HG03060 (cell line): ENCODE measurements around the gene ATG16L1.
"Not testable (repeated sequence)": the region's sequence is repeated elsewhere in the genome, so short reads cannot be mapped to it uniquely, and the experiment has no call there.

Experiments used
- ATAC-seq: cut with Tn5 transposase; IDR thresholded peaks from one replicate; pipeline ENCODE4 v1.9.1; 2021; ENCODE audit warnings: low read depth, moderate number of reproducible peaks; ENCODE audit not compliant: unreplicated experiment

The ATG16L1 gene

DNA sequence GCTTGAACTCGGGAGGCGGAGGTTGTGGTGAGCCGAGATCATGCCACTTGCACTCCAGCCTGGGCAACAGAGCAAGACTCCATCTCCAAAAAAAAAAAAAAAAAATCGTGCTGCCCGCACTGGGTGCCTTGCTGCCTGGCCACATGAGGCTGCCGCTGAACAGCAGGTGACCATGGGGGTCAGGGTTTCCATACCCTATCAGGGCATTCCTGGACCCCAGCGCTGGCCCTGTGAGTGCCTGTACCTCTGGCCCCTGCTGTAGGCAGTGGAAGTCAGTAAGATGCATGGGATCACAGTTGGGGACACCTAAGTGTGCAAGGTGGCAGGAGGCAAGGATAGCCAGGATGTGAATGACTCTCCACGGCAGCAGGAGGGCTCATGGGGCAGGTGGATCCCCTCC lies 75.0 kb downstream of the ATG16L1 start:
- ATAC-seq: no peak

DNA sequence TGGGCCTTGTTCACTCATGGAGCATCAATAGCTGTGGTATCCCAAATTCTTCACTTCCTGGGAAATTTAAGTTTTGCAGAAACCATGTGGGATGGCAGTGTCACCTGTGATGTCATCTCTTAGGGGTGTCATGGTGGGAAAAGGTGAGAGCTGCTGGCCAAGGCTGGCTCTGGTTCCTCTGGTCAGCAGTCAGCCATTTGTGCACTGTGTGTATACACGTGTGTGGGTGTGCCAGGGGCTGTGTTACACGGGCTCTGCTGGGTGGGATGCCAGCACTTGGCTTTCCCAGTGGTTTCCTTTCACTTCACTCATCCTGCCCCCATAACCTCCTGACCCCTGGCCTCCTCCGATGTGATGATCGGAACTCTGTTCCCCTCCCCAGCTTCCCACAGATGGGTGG lies 77.4 kb downstream of the ATG16L1 start:
- ATAC-seq: no peak

DNA sequence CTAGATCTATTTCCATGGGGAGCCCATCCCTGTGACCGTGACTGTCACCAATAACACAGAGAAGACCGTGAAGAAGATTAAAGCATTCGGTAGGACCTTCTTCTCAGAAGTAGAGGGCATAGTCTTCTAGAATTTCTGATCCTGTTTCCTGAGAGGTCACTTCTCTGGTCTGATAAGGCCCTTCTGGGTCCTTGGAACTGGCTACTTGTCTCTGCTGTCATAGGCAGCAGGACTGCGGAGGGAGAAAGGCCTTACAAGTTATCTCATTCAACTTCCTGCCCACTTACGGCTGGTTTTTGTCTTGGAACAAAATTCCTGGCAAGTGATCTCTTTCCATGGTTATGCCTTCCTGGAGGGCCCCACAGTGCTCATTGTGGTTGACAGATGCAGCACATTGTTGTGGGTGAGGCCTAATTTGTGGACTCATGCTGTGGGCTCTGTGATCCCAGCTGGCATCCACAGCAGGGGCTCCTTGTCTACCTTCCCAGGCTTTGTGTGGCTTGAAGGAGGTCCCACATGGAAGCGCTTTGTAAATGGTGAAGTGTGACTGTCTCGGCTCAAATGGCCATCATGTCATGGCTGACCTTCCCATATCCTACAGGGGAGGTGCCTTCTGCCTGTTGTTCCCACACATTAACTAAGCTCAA lies 78.1 kb downstream of the ATG16L1 start:
- no peak for ATAC-seq

DNA sequence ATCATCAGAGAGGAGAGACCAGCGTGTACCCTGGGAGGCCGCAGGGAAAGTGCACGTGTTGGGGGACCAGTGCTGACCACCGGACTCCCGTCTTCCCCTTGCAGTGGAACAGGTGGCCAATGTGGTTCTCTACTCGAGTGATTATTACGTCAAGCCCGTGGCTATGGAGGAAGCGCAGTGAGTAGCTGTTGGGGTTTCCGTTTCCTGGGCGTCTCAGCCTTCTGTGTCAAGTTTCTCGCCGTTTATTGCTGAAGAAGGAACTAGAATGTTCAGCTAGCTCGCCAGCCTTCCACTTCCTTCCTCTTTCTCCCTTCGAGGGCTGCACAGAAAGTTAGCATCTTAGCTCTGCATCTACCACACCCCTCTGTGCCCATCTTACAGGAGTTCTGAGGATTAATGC lies 80.1 kb downstream of the ATG16L1 start:
- no peak for ATAC-seq

DNA sequence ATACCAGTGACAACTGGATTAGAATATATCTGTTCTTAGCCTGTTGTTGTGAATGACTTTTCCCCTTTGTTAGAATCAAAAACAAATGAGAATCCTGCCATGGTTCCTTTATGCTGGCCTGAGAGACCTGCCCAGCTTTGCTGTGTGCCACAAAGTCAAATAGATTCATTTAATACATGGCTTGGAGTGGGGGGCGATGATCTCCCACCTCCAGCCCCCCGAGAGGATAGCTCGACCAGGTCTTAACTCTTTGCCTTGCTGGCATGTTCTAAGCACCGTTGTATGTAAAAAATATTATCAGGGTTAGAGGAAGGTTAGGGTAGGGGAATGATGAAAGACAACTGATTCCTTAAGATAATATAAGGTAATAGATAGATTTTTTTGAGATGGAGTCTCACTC lies 80.7 kb downstream of the ATG16L1 start:
- ATAC-seq: no peak

DNA sequence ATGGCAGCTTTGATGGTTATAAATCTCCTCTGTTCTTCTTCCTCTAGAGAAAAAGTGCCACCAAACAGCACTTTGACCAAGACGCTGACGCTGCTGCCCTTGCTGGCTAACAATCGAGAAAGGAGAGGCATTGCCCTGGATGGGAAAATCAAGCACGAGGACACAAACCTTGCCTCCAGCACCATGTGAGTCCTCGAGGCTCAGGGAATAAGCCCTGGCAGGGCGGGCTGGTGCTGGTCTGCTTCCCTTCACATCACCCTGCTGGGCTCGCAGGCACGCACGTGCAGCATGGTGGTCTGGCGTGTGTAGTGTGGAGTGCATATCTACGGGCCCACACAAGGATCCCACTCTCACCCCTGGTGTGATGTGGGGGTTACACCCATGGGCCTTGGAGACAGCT lies 83.4 kb downstream of the ATG16L1 start:
- no peak for ATAC-seq

DNA sequence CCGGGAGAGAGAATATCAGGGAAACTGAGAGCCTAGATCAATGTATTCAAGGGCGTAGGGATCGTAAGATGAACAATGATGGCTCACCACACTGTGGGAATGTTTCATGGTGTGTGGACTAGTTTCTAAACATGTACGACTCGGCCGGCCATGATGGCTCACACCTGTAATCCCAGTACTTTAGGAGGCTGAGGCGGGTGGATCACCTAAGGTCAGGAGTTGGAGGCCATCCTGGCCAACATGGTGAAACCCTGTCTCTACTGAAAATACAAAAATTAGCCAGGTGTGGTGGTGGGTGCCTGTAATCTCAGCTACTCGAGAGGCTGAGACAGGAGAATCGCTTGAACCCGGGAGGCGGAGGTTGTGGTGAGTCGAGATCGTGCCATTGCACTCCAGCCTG lies 84.6 kb downstream of the ATG16L1 start:
- ATAC-seq: not testable (repeated sequence)

DNA sequence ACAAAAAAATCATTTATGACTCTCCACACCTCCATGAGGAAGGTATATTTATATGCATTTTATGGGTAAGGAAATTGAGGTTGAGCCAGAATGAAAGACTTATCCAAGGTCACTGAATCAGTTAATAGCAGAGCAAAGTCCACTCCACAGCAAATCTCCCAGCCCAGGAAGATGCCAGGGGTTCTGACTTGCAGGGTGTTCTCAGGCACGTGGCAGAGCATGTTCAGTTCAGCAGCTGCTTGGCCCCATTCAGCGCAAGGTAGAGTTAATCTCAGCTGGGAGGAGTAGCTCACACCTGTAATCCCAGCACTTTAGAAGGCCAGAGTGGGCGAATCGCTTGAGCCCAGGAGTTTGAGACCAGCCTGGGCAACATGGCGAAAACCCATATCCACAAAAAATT lies 85.1 kb downstream of the ATG16L1 start:
- no peak for ATAC-seq

DNA sequence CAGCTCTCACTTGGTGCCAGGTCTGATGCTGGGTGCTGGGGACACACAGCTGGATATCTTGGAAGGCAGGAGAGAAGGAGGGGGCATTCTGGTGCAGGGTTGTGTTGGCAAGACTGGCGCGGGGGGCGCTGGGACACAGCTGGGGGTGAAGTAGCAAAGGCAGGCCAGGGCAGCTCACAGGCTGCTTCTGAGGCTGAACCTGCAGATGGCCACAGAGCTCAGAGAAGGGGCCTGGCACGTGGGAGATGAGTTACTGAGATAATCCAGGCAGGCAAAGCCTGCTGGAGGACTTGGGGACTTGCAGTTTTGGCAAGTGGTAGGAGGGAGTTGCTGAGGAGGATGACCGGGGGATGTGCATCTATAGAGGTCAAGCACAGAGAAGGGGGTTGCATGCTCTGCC lies 86.6 kb downstream of the ATG16L1 start:
- ATAC-seq: no peak

DNA sequence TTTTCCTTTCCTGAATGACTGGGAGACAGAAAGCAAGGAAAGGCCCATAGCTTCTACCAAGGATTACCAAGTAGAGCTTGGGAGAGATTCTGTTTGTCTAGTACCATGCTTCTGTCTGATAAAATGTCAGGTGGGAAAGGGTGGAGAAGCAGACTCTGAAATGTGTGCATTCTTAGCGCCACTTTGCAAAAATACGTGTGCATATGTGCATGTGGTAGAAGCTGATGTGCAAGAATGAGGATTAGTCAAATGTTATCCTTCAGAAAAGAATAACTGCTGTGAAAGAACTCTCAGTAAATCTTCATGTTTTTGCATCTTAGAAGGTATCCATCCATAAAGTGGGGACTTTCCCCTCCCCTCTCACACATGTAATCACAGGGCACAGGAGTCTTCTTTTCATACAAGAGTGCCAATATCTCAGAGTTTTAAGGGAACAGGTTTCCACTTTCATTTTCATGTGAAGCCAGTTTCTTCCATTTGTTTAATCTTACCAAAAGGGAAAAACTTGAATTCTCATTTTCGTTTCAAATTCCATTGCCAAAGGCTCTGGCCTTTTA lies 87.4 kb downstream of the ATG16L1 start:
- ATAC-seq: no peak

DNA sequence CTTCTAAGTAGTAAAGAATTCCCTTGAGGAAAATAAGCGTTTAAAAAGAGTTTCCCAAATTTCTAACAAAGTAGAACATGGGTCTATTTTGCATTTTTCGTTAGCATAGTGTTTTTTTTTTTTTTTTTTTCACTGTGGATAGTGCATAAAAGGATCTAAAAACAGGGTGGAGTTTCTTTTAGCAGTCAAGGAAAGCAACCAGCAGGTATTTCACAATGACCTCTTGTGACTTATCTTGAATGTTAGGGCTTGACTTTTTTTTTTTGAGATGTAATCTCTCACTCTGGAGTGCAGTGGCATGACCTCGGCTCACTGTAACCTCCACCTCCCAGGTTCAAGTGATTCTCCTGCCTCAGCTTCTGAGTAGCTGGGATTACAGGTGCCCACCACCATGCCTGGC lies 88.0 kb downstream of the ATG16L1 start:
- ATAC-seq: no peak

DNA sequence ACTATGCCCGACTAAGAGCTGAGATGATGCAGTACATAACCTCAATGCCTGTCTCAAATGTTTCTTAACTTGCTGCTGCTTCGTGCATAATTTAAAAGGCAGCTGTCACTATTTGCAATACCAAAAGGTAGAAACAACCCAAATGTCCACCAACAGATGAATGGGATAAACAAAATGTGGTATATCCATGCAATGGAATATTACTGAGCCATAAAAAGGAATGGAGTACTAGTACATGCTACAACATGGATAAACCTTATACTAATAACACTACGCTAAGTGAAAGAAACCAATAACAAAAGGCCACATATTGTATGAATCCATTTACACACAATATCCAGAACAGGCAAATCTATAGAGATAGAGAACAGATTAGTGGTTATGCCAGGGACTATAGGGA lies 89.8 kb downstream of the ATG16L1 start:
- no peak for ATAC-seq

DNA sequence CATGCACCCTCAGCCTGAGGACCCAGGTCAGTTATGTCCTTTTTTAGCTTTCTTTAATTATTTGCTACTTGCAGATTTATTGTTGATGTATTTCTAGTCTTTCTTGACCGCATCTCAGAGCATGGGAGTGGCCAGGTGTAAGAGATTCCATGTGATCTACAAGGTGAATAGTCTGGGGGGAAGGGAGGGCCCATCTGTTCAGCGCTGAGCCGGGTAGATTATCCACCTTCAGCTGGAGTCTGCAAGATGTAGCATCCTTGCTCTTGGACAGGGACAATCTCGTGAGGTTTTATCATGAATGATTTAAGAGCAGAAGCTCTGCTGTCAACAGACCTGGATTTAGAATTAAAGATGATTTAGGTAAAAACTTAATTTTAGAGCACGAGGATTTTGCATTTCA lies 90.8 kb downstream of the ATG16L1 start:
- no peak for ATAC-seq

DNA sequence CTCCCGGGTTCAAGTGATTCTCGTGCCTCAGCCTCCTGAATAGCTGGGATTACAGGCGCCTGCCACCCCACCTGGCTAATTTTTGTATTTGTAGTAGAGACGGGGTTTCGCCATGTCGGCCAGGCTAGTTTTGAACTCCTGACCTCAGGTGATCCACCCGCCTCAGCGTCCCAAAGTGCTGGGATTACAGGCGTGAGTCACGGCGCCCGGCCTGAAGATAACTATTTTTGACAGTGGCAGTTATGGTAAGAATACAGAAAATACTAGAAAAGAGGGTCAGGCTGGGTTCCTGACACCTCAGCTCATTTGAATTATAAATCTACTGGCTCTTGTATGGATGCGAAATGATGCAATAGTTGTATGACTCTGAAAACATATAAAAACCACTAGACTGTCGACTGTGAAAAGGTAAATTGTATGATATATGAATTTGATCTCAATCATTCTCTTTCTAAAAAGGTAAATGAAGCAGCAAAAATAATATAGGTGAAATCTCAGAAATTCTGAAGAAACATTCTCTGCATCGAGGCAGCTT lies 91.8 kb downstream of the ATG16L1 start:
- ATAC-seq: no peak
